GM18861 (cell line): ENCODE results near the gene STX1A.

Source experiments
- ATAC-seq: cut with Tn5 transposase; IDR thresholded peaks from one replicate; pipeline ENCODE4 v1.9.1; 2021; ENCODE audit not compliant: unreplicated experiment

The STX1A gene

GRCh38 chr7:73708961-73709549, 10.4 kb downstream of the STX1A start:
- ATAC-seq: no peak

DNA sequence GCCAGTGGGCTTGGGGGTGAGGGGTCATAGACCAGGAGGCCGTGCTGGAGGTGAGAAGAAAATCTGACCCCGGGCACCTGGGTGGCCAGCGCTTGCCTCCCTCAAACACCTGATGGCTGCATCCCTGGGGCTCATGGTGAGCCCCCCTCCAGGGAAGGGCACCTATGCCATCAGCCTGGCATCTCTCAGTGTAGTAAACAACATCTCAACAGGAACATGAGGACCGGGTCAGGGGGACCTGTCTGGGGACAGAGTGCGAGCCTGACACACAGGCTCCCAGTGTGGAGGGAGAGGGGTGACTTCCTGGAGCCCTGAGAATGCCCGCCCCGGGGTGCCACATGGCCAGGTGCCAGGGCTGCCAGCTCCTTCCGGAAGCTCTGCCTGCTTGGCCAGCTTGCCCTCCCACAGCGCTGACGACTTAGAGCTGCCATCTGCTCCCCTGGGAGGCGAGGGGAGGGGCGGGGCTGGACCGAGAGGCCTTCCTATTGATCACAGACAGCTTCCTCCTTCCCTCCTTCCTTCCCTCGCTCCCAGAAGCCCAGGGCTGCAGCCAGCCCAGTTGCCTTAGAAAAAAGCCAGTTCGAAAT, 12.3 kb downstream of the STX1A start:
- no peak for ATAC-seq

GRCh38 chr7:73706126-73707044, 13.1 kb downstream of the STX1A start:
- ATAC-seq: no peak

GRCh38 chr7:73705551-73705920, 13.9 kb downstream of the STX1A start:
- ATAC-seq: no peak

- no peak for ATAC-seq
These were observed 14.6 kb downstream of the STX1A start for GRCh38 chr7:73704640-73705550.

GRCh38 chr7:73703757-73704639, 15.5 kb downstream of the STX1A start:
- ATAC-seq: no peak

DNA sequence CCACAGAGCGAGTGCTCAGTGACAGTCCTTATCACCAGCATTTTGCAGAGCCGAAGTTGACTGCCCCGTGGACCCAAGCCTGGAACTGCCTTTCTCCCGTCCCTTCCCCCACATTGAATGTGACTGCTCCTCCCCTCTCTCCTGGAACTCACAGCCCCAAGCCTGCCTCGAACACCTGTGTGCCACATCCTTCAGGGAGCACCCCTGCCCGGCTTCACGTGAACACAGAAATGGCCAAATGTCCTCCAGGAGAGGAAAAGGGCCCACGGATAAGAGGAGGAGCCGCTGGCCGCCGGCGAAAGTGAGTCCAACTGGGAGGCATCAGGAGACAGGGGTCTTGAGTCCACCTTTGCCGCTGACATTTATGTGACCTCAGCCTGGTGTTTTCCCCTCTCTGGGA, 16.2 kb downstream of the STX1A start:
- no peak for ATAC-seq

- ATAC-seq: no peak
These were observed 16.8 kb downstream of the STX1A start for GRCh38 chr7:73702665-73703064.

DNA sequence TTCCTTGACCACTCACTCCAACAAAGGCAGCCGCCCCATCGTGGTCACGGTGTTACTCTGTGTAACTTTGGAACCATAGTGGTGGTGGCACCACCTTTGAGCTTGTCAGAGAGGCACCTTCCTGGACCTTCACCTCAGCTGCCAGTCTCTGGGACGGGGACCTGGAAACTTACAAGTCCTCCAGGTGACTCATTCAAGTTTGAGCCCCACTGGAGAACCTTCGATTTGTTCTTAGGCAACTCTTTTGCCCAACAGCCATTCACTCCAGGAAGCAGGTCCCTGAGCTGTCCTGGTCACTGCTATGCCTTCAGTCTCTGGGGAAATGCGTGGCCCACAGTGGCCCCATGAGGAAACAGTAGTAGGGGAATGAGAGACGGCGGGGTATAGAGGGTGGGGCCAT, 17.2 kb downstream of the STX1A start:
- ATAC-seq: no peak

DNA sequence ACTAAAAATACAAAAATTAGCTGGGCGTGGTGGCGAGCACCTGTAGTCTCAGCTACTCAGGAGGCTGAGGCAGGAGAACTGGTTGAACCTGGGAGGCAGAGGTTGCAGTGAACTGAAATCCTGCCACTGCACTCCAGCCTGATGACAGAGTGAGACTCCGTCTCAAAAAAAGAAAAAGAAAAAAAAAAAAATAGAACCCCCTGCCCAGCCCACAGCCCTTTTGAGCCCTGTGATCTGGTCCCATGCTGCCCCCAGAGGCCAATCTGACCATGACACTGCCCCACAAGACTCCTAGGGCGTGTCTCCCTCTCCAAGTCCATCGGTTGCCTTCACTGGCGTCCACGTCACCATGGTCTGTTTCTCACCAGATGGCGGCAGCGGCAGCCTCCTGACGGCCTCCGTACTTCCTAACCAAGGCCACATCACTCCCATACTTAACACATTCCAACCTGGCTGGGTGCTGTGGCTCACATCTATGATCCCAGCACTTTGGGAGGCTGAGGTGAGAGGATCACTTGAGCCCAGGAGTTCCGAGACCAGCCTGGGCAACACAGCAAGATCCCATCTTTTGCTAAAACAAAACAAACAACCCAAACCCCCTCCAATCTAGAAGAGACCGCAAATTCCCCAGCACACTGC, 18.0 kb downstream of the STX1A start:
- ATAC-seq: no peak

DNA sequence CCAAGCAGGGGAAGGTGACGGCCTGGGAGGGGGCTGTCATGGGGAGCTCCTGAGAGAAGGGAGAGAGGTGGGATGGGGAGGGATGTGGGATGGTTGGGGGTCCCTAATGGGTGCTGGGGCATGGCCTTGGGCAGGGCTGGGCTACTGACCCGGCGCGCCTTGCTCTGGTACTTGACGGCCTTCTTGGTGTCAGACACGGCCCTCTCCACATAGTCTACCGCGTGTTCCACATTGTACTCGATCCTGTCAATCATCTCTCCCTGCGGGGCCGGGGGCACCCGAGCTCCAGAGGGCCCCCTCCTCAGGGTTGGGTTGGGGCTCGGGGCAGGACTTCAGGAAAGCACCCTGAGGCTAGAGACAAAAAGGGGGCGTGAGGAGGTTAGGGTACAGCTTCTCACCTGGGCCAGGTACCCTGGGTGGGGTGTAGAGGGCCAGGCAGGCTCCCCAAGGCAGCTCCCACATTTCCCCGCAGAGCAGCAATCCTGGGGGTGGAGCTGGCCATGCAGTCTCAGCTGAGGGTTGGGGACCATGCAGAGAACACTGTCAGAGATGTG, 18.8 kb downstream of the STX1A start:
- ATAC-seq: no peak

GRCh38 chr7:73700069-73700423, 19.4 kb downstream of the STX1A start:
- no peak for ATAC-seq

DNA sequence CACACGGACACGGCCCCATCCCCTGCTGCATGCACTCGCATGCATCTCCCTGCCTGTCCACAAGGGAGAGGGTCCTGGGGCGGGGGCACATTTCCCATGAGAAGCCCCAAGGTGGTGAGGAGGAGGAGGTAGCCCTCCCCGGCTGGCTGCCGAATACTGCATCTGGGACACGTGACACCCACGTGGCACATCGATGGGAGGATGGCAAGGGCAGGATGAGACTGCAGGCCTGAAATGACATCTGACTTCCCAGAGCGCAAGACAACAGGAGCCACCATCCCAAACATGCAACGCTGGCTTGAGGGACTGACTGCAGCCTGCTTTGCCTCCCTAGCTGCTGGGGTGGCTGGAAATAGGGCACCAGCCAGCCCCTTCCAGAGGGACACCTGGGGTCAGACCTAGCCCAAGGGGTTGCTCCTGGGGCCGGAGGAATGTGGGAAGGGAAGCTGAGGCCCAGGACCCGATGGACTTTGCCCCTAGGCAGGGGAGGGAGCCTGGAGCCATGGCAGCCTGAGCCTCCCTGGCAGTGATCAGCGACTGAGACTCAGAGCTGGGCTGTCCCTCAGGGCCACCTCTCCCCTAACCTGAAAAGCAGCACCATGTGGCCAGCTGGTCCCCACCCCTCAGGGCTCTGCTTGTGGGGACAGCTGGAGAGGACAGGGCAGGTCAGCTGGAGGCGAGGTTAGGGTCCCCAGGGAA, 19.9 kb downstream of the STX1A start:
- no peak for ATAC-seq

DNA sequence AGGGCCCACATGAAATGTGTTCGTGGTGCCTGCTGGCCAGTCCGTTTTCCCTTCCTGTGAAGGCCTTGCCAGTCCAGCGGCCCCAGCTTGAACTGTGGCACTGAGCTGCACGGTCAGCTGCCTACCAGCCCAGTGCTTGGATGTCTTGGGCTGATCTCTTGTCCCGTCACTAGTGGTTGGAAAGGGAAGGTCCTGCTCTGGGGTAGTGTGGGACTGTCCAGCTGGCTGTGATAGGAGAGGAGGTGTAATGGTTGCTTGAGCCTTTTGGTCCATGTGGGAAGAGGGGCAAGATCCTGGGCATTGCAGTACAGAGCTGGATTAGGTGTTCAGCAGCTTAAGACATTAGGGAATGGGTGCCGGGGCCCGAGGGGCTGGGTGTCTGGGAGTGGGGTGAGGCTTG, 21.1 kb downstream of the STX1A start:
- ATAC-seq: no peak

DNA sequence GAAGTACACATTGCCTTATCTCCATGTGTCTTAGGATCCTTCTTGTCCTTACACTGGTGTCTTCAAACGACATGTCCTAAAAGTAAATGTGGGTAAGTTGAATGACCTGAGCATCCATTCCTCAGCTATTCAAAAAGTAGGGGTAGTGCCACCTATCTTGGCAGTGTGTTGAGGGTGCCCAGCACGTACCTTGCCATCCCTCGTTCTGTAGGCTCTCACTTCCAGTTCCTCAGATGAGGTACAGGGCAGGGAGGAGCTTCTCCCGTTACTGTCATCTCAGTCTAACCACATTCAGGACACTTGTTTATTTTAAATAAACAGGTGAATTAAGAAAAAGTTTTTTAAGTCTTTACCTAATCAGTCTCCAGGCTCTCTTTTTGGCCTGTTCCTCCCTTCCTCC, 23.1 kb downstream of the STX1A start:
- ATAC-seq: no peak

DNA sequence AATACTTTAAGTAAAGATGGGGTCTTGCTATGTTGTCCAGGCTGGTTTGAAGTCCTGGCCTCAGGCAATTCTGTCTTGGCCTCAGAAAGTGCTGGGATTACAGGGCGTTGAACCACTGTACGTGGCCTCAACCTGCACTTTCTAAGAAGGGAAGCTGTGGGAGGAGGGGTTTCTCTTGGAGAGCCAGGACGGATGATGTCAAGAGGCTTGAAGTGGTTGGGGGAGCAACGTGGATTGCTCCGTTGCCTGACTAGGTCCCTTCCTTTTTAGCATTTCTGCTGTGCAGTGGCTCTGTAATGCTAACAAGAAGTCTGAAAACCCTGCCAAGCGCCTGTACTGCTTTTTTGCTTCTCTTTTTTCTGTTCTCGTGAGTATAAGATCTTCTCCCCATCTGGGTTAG, 28.8 kb downstream of the STX1A start:
- no peak for ATAC-seq

DNA sequence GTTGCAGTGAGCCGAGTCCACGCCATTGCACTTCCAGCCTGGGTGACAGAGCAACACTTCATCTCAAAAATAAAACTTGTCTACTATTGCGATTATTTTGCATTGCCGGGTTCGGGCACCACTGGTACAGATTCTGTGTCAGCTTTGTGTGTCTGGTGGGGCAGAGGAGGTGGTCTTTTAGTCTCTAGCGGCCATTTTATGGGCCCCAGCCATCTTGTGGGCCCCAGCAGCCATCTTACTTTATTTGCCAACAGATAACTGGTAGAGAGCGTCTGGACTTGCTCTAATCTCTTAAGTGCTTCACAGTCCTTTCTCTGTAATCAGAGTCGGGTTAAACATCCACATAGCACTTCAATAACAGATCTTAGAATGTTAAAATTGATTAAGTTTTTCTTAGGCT, 31.2 kb downstream of the STX1A start:
- ATAC-seq: no peak

DNA sequence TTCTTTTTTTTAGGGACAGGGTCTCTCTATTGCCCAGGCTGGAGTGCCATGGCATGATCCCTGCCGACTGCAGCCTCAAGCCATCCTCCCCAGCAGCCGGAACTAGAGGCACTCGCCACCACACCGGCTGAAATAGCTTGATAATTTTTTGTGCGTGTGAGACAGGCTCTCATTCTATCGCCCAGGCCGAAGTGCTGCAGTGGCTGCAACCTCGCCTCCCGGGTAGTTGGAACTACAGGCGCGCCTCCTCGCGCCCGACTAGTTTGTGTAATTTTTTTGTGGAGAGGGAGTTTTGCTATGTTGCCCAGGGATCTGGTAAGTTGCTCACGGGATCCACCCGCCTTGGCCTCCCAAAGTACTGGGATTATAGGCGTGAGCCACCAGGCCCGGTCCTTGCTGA, 34.2 kb downstream of the STX1A start:
- ATAC-seq: no peak
